Chondrocyte (in vitro differentiated cells): ENCODE data around the gene COBL. TPM values are rescaled to one million over a fixed set of nuclear protein-coding genes. Genes with fewer than 3 reads are reported as not detected.
A peak's percentile ranks its signal among the peaks of the same experiment; 100 is the strongest.

ENCODE experiments used
- DNase-seq: peaks from one replicate; pipeline ENCODE4 v3.0.0; 2021; ENCODE audit warnings: mixed read lengths, low spot score
- H3K27ac Mint-ChIP-seq: one replicate; pipeline ENCODE4 v1.8.0; 2021; ENCODE audit warnings: mild to moderate bottlenecking, moderate library complexity, mixed read lengths; ENCODE audit not compliant: unreplicated experiment
- H3K27me3 Mint-ChIP-seq: 2 replicates; pipeline ENCODE4 v1.8.0; 2021; ENCODE audit warnings: low read depth, mixed read lengths
- H3K36me3 Mint-ChIP-seq: 2 replicates; pipeline ENCODE4 v1.8.0; 2021; ENCODE audit warnings: low read depth, mixed read lengths
- H3K4me1 Mint-ChIP-seq: 2 replicates; pipeline ENCODE4 v1.8.0; 2021; ENCODE audit warnings: low read depth, mild to moderate bottlenecking, mixed read lengths
- H3K4me3 Mint-ChIP-seq: one replicate; pipeline ENCODE4 v1.8.0; 2021; ENCODE audit warnings: mild to moderate bottlenecking, moderate library complexity, mixed read lengths; ENCODE audit not compliant: unreplicated experiment
- H3K9me3 Mint-ChIP-seq: 2 replicates; pipeline ENCODE4 v1.8.0; 2021; ENCODE audit warnings: low read depth, mixed read lengths
- CTCF ChIP-seq: fragments of 200-600 bp; sonication (generic); IDR thresholded peaks from 2 replicates; pipeline ENCODE4 v1.5.0; 2021; ENCODE audit warnings: antibody characterized with exemption, mild to moderate bottlenecking, moderate library complexity
- total RNA-seq: library from RNA; stranded (reverse); gene quantifications from 3 replicates; pipeline ENCODE4 v1.2.1, GENCODE V29; 2021

The COBL gene
- total RNA-seq, 1 donor from 2014 or later = 0.17 TPM

GRCh38 chr7:51187941-51188340, 128.7 kb downstream of the COBL start:
- Mint-ChIP-seq H3K27ac (no peak overlapping the region), H3K36me3 (no peaks in the 10 kb centered on the region), H3K4me3 (no peak overlapping the region), H3K9me3 (no peaks in the 10 kb centered on the region), H3K27me3 (peaks cover 12% of the 10 kb centered on the region), H3K4me1 (peaks cover 5% of the 10 kb centered on the region)
- DNase-seq = no peak
- TF ChIP-seq CTCF = peak; percentile 51

GRCh38 chr7:51186531-51186930, 130.1 kb downstream of the COBL start:
- Mint-ChIP-seq H3K4me3 (no peak overlapping the region), H3K27ac (no peak overlapping the region), H3K4me1 (peaks cover 5% of the 10 kb centered on the region), H3K9me3 (no peaks in the 10 kb centered on the region), H3K27me3 (peaks cover 22% of the 10 kb centered on the region), H3K36me3 (no peaks in the 10 kb centered on the region)
- no peak for TF ChIP-seq CTCF
- DNase-seq = no peak

GRCh38 chr7:51182636-51183166, 133.9 kb downstream of the COBL start:
- Mint-ChIP-seq H3K27ac (no peak overlapping the region), H3K36me3 (no peaks in the 10 kb centered on the region), H3K9me3 (no peaks in the 10 kb centered on the region), H3K27me3 (peaks cover 31% of the 10 kb centered on the region), H3K4me1 (peaks cover 5% of the 10 kb centered on the region), H3K4me3 (no peak overlapping the region)
- TF ChIP-seq CTCF = no peak
- no peak for DNase-seq

GRCh38 chr7:51180092-51180491, 136.5 kb downstream of the COBL start:
- Mint-ChIP-seq H3K27me3 (peaks cover 46% of the 10 kb centered on the region), H3K27ac (no peak overlapping the region), H3K4me3 (no peak overlapping the region), H3K36me3 (no peaks in the 10 kb centered on the region), H3K9me3 (no peaks in the 10 kb centered on the region), H3K4me1 (no peaks in the 10 kb centered on the region)
- no peak for TF ChIP-seq CTCF
- DNase-seq = no peak

GRCh38 chr7:51175992-51176388, 140.6 kb downstream of the COBL start:
- no peak for DNase-seq
- H3K4me3 Mint-ChIP-seq = no peak overlapping the region
- H3K27ac Mint-ChIP-seq = no peak overlapping the region
- H3K9me3 Mint-ChIP-seq = no peaks in the 10 kb centered on the region
- H3K4me1 Mint-ChIP-seq = no peaks in the 10 kb centered on the region
- H3K36me3 Mint-ChIP-seq = no peaks in the 10 kb centered on the region
- H3K27me3 Mint-ChIP-seq = peaks cover 54% of the 10 kb centered on the region
- no peak for TF ChIP-seq CTCF
